Kidney capillary endothelial cell (primary cell): ENCODE measurements around the gene DCTN3.
A peak's percentile ranks its signal among the peaks of the same experiment; 100 is the strongest.

Experiments
- DNase-seq: peaks from one replicate; pipeline ENCODE4 v3.0.0-alpha.2; 2018; ENCODE audit warnings: low spot score

The DCTN3 gene

DNA sequence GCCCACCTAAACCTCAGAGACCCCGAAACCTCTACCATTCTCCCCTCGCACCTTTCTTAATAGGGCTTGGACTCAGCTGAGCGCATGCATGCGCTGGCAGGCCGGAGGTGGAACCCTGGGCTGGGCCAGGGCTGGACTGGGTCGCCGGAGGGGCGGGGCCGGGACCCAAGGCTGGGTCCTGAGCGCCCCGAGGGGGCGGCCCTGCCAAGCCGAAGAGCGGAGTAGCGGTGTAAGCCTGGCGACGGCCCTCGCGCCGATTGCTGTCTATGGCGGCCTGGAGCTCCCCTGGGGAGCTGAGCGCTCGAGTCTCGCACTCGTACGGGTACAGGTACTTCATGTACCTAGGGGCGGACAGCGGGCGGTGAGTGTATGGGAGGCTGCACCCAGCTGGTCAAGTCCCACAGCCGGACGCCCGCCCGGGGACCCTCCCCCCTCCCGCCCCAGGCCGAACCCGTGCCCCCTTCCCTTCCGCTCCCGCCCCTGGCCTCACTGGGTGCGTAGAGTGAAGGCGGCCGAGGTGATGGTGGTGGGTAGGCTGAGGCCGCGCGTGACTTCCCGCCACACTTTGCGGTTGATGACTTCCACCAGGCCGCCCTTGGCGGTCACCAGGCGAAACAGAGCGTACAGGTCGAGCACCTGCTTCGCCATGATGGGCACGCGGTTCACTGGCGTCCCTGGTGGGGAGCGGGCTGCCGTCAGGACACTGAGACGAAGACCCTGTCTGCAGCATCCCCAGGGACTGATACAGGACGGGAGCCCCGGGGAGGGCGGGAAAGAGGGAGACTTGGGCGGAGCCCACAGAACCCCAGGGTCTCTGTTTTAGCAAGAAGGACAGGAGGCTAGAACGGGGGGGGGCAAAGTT is 3.3 kb upstream of the DCTN3 start:
- DNase-seq = no peak

DNA sequence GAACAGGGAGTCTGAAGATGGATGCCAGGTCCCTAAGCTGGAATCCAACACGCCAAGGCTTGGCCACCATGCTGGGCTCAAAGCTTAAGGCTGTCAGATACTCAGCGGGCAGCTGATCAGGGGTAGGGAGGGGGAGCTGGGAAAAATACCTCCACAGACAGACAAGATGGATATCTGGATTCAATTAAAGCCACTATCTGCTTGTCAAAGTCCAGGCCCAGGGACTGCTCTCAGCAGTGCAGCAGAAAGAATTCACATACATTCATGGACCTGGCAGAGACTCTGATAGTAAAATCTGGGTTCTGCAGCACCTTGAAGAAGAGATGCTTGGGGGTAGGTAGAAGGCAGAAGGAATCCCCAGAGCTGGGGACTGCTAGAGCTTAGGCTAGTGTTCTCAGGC is 5.2 kb downstream of the DCTN3 start:
- no peak for DNase-seq

DNA sequence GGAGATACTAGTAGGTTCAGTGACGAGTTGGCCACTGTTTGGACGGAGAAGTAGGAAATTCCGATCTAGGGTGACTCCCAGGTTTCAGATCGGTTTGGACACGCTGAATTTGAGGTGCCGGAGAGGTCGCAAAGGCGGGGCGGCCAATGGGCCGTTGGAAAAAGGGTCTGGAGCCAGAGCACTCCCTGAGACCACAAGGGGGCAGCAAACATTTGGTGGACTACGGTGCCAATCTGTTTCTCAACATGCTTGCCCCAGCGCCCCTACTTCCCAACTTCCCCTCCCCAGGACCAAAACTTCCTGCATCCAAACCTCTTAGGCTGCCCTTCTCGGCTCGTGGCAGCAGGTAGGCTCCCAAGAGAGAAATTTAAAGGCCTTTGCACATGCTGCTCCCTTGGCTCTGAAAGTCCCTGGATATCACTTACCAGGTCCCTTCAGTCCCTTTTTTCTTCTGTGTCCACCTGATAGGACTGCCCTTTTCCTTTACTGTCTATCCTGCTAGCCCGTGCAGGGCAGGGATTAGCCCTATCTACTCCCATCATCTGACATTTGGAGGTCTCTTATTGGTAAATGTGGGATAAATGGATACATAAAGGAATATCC is 7.4 kb downstream of the DCTN3 start:
- peak; percentile 63 for DNase-seq

DNA sequence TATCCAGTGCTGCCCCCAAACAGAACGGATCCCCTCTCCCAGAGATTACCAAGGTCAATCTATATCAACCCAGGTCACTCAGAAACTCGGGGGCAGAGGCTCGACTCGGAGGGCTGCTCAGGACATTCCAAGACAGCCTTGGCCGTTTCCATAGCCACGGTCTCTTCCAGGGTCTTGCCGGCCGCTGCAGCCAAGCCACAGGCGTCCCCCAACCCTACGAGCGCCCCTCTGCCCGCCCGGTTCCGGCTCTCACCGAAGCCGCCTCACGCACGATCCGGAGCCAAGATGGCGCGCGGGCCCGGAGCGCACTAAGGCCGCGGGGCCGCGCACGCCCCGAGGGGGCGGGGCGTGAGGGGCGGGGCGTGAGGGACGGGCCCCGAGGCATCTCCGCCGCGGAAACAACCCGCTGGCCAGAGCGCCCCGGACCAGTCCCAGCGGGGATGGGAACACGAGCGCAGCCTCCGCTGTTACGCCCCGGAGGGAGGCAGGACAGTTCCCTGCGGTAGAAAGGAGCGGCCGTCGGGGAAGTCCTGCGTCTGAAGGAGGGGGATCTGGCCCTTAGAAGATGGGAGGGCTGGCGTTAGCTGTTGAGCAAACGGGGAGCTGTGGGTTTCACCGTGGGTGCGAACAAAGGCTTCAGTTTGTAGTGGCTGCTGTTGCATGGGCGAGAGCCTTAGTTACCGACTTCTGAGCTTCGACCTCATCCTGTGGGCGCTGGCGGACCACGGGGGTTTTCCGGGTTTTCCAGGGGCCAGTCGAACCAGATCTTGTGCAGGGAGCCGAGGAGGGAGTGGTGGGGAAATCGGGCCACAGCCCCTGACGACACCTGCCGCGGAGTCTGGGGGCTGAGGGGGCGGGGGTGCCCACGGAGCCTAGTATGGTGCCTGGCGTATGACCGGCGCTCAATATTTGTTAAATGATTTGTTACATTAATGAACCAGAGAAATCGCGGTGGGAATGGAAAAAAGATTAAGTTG is 8.2 kb downstream of the DCTN3 start, which contains the start of gene RPP25L:
RPP25L (minus strand) TSS at position 287 of the 977 bp plus-strand sequence. CDS start 801 bp downstream, outside the sequence.
- peak; percentile 70 for DNase-seq

DNA sequence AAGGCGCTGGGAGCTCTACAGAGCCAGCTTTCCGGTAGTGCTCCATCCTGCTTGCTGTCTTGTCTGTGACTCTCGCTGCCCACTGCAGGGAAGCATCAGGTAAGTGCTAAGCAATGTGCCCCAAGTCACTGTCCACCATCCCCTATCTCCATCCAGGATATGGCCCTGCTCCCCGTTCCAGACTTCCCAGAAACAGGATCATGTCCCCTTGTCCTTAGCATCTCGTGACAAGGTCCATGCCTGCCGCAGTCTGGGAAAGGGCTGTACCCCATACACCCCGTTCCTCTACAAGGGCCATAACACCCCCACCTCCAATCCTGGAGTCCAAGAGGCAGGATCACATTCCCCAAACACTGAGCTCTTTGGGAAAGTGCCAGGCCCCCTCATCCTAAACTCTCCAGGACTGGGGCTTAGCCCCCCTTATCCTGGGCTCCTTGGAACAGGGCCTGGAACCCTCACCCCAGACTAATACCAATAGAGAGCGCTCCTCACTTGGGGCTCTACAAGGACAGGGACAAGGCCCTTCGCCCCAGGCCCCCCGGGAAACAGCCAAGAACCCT is 9.0 kb downstream of the DCTN3 start:
- DNase-seq = no peak

DNA sequence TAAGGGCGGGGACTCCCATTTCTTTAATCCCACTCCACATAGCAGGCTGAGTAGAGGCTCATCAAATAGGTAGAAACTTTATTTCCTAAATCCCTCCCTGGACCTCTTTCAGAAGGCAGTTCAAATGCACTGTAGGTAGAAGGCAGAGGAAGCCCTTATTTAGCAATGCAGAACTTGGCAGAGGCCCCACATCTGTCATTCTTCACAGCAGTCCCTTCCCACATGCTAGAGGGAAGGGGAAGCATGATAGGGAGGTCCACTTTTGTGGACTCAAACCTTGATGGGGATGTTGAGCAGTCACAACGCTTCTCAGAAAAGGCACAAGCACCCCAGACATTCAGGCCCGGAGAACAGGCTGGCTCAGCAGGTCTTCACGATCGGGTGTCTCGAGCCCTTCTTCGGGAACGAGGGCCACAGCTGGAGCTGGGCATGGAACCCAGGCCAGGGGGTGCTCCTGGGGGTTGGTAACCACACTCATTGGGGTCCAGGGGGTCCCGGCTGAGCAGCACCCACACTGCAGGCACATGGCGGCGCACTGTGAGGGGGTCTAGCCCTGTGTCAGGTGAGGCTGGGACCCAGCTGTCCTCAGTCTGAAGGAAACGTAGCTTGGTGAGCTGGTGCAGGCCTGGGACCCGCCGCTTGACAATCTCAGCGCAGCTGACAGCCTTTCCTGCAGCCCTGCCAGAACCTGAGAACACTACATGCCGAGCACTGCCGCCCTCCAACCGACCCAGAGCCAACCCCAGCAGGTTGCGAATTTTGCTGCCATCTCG is 9.7 kb downstream of the DCTN3 start:
- no peak for DNase-seq

DNA sequence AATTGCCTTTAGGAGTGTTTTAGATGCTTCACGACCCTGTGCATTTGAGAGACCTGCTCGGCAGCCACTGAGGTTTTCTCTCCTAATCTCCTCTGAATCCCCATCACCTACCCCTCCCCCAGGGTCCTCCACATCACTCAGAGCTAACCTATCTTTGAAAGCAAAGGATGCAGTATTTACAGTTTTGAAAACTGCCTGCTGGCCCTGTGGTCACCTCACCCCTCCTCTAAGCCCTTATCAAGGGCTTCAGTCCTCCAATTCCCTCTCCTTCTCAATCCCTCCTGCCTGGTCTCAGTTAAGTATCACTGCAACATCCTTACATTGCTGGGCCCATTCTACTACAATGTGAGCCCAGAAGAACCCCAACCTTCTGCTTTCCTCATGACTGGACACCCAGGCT is 13.0 kb downstream of the DCTN3 start:
- no peak for DNase-seq

DNA sequence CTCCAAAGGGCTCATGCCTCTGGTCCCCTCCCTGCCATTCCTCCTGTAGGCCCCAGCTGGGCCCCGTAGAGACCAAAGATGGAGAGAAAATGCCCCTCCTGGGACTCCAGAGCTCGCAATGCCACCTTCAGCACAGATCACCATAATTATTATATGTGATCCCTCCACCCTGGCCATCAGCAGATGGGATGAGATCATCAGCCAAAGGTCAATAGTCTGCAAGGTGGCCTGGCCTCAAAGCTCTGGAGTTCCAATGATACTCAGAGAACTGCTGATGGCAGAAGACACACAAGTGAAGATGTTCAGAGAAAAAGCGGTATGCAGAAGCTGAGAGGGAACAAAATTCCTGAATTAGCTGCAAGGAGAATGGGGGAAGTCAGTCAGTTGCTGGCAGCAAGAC is 13.4 kb downstream of the DCTN3 start:
- no peak for DNase-seq

DNA sequence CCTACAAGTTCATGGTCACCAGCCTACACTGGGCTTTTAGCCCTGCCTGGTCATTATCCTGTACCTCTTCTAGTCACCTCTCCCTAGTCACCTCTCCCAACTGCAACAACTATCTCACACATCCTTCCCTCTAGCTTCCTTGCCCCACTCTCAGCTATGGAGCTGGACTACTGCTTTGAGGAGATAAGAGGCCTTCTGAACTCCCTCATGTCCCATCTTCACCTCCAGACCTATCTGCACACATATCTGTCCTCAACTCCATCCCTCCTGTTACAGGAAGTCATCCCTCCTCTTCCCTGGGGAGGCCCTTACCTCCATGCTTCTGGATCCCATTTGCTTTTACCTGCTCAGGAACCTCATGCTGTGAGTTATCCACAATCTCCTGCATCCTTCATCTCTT is 14.1 kb downstream of the DCTN3 start:
- DNase-seq = no peak

DNA sequence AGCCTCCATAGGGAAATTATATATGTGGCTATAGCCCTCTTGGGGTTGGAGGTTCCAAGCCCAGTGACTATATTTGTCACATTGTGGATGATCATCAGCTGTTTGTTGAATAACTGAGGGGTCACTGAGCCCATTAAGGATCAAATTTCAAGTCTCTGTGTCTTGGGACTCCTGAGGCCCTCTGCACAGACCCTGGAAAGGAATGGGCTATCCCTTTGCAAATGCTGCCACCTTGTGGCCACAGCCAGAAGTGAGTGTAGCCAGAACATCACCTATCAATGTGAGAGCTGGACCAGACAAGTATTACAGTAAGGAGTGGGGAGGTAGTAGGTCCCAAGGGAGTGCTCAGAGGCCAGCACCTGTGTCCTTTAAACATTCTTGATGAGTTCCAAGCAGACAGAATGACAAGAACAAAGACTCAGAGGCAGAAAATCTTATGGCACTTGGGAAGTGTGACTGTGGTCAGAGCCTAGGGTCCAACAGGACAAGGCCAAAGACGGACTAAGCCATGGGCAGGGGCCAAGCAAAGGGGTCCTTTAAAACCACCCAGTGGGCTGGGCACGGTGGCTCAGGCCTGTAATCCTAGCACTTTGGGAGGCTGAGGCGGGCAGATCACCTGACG is 16.6 kb downstream of the DCTN3 start:
- peak; percentile 67 for DNase-seq

DNA sequence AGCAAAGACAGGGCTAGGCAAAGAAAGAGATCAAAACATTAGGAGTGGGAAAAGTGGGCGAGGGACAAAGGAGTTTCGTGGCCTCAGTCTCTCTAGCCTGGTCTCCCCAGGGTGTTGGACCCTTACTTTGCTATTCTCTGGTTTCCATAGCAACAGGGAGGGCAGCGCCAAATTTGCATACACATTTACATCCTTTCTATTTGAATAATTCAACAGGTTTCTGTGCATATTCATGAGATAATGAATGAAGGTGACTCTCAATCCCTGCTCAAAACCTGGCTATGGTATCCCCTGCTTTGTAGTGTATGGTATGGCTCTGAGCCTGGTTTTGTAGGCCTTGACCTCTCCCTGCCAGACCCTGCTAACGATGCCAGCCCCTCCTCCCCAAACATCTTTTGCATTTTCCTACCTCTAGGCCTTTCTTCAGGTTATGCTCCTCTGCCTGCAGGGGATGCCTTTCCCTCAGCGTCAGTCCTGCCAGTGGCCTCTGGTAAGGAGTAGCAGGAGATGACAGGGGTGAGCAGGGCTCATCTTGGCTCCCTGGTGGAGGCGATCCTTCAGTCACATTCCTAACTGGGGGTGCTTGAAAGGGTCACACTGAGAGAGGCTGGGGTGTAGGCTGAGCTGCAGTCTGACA is 18.2 kb downstream of the DCTN3 start:
- no peak for DNase-seq

DNA sequence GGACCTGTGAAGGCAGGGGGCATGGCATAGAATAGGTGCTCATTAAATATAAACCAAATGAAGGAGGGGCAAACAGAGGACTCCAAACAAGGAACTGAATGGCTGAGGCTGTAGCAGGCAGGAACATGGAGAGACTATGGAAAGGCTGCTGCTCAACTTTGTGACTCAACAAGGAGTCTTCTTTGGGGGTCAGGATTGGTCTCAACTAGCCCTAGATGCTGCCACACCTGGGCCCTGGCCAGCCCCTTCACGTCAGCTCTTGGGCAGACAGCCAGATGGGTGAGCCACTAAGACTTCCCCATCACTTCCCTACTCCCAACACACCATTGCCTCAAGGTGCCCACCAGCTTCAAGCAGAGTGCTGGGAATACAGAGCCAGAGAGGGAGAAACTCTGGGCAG is 19.4 kb downstream of the DCTN3 start:
- no peak for DNase-seq

DNA sequence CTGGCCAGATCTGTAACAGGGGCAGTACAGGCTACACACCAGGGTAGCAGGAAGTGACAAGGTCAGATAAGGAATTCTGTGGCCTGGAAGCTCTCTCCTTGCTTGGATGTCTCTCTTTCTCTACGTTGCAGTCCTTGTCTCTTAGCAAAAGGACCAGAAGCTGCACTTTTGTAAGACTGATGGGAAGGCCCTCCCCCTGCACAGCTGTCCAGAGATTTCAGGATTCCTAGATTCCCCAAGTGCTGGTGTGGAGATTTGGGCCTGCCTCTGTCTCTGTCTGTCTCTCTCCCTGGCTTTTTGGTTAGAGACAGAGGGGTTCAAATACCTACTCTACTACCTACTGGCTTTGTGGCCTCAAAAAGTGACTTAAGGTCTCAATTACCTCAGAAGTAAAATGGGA is 20.7 kb downstream of the DCTN3 start:
- no peak for DNase-seq

DNA sequence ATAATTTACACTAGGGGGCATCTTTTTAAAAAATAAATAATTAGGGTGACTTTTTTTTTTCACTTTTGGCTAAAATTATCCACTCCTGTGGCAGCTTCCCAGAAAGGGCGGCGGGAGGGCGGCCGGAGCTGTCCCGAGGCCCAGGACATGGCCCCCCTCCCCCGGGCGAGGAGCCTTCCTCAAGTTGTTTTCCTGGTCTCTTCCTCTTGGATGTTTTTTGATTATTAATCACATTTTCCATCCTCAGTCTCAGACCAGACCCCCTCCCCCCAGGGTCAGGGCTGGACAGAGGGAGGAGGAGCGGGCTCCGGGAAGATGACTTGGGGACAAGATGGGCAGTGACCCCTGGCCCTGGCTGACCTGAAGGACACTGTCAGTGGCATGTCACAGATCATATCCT is 26.1 kb downstream of the DCTN3 start:
- no peak for DNase-seq

DNA sequence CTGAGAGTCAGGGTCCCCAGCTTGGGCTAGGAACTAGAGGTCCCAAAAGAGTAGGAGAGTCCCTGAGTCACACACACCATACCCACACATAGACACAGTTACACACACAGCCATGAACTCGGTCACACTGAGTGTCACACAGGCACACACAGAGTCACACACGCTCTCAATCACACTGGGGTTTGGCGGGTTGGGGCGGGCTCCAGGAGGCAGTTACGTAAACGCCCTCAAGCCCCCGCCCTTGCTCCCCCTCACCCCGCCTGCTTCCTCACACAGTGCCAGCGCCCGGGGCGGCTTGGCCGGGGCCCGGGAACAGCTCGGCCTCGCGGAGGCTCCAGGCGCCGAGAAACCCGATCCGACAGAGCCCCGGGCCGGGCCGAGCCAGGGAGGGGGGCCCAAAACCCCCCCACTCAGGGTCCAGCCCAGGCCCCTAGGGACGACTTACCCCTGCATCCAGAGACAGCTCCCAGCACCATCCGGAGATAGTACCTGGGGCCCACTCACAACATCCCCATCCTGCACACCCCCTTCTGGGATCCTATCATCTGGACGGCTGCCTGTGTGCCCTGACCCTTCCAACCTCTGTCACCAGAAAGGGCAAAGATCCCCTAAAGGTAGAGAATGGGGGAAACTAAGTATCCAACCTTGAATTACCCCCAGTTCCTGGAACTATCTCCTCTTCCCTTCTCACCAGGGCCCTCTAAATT is 27.2 kb downstream of the DCTN3 start:
- DNase-seq = no peak

DNA sequence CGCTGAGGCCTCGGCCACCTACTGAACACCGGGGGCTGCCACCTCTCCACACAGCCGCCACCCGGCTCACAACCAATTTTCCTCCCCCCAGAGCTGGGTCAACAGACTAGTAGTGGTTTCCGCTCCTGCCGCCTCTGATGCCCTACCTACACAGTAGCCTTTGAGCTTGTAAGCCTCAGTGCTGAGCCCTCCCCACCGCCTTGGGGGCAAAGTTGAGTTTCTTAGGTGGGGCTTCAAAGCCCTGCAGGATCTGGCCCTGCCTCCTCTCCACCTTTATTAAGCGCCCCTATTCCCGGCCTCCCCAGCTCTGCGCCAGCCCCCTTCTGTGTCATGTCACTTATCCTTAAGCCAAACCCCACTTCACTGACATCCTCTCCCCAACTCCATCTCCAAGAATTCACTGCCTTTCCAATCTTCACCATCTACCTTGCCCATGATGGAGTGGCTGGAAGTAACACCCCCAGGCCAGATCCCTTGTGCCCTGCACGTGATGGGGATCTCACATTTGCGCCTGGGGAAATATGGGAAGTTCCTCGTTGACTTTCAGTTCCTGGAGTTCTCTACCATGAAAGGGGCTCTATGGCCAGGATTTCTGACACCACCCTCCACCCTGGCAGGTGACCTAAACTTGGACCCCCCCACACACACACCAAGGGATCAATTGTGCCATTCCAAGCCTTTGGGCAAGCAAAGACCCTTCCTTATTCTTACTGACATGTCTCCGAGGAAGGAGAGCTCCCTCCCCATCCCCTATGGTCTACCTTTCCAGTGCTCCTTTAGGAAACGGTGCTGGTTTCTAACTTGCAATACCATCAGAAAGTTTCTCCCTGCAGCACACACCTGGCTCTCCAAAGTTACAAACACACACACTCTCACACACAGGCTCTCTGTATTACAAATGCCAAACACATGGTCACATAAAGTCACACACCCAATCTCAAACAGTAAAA is 28.1 kb downstream of the DCTN3 start:
- DNase-seq = no peak

DNA sequence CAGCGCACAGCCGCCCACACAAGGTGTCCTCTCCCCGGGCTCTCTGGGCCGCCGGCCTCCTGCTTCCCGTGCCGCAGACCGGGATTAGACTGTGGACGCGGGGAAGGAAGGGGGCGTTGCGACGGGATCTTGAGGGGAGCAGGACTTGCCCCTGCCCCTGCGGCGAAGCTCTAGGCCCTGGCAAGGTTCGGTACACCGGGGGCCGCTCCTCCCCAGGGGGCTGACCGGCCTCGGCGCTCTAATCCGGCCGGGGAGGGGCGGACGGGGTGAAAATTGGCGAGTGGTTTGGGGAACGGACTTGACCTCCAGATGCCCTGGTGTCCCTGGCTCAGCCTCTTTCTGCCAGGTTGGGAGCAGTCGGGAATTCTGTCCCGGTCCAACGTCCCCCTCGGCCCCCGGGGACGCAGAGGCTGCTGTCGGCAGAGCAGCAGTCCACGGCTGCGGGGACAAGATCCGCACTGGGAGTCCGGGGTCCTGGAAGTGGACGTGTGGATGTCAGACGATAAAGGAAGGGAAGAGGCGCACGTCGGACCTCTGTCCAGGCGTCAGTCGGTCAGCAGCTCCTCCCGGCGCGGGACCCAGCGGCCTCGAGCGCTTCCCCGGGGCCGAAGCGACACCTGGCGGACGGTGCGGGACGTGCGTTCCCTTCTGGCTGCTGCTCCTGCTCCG is 28.9 kb downstream of the DCTN3 start:
- DNase-seq = peak; percentile 77
